ENCODE measurements around the gene ALCAM.
"Not testable (repeated sequence)": the region's sequence is repeated elsewhere in the genome, so short reads cannot be mapped to it uniquely, and the experiment has no call there.

Gene ALCAM

DNA sequence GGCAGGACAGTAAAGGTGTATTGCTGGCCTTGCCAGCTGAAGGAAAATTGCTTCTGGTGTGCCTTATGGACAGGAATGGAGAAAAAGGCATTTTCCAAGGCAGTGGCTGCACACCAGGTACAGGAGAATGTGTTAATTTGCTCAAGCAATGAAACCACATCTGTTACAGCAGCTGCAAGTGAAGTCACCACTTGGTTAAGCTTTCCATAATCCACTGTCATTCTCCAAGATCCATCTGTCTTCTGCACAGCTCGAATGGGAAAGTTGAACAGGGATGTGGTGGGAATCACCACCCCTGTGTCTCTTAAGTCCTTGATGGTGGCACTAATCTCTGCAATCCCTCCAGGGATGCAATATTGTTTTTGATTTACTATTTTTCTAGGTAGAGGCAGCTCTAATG lies 236.8 kb downstream of the ALCAM start:
- not testable (repeated sequence) for DNase-seq

DNA sequence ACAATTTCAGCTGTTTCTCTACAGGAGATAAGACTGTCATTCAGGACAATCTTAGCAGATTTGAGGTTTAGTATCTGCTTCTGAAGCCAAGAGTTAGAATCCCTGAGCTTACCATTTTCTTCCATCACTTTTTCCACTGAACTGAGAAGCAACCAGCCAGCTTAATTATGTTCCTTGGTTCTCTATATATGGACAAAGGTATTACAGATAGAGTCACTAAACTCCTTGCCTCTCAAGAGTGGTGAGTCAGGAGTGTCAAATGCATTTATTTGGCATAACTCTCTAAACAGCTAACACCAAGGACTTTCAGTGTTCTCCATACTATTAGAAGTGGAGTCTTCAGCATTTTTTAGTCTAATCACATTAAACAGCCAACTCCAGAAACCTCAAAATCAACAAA lies 239.3 kb downstream of the ALCAM start:
- DNase-seq: no peak

DNA sequence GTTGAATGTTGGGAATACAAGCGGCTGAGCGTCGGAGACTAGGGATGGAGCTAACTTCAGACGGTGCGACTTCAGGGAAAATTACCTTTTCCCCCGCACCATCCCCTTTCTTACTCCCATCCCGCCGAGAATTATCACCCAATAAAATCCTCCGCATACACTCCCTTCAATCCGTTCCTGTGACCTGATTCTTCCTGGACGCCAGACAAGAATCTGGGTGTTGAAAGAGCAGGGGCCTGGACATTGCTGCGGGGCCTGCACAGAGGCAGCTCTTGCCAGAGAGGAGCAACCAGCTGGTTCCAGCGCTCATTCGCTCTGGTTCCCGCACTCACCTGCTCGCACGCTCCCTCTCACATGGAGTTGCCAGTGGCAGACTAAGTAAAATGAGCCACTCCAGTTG lies 241.9 kb downstream of the ALCAM start:
- no peak for DNase-seq

DNA sequence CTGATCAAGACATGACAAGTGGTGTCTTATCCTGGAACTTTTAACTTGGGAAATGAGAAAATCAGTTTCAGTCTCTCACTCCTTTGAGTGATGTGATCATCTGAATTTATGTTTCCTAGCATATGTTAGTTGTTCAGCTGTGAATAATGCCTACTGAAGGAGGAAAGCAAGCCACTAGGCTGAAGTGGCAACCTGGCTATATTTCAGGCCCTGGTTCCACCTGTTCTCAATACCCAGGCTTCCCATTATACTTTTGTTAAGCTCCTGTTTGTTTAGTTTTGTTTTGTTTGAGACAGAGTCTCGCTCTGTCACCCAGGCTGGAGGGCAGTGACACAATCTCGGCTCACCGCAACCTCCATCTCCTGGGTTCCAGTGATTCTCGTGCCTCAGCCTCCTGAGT lies 243.8 kb downstream of the ALCAM start:
- no peak for DNase-seq

DNA sequence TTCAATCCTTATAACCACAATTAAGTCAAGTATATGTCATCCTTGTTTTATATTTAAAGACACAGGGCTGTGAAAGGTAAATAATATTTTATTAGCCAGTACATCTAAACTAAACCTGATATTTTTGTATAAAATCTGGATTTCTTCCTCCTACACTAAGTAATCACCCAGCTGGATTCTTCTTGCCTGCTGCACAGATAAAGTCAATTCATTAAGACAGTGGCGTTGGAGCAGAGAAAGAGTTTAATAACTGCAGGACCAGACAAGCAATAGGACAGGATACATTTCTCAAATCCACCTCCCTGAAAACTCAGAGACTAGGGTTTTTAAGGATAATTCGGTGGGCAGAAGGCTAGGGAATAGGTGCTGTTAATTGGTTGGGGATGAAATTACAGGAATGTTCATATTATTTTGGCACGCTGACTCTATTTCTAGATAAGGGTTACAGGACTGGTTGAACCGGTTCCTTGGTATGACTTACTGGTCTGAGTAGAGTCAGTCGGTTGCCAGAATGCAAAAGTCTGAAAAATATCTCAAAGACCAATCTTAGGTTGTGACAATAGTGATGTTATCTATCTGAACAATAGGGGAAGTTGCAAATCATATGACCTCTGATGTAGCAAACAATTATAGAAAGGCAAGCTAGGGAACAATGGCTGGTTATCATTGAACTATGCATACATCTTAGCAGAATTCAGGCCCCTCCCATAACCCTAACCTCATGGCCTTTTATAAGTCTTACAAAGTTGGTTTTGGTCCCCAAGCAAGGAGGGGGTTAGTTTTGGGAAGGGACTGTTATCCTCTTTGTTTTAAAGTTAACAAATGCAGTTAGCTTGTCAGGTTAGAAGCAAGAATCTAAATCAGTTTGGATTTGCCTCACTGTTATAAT lies 244.8 kb downstream of the ALCAM start:
- DNase-seq: no peak

DNA sequence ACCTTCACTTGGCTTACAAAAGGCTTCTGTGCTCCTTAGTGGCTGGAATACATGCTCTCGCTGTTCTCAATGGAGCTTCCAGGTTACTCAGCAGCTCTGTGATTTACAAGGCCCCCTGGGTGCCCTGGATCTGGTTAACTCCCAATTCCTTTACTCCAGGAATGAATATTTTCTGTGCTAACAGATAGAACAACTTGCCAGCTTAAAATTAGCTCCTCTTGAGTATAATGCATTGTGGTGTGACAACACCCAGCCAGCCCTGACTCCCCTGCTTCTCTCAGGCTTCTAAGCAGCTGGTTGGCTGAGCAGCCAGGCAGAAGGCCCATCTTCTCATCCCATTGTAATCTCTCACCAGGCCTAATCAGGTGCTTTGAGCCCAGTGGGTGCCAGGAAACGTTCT lies 246.4 kb downstream of the ALCAM start:
- DNase-seq: no peak

DNA sequence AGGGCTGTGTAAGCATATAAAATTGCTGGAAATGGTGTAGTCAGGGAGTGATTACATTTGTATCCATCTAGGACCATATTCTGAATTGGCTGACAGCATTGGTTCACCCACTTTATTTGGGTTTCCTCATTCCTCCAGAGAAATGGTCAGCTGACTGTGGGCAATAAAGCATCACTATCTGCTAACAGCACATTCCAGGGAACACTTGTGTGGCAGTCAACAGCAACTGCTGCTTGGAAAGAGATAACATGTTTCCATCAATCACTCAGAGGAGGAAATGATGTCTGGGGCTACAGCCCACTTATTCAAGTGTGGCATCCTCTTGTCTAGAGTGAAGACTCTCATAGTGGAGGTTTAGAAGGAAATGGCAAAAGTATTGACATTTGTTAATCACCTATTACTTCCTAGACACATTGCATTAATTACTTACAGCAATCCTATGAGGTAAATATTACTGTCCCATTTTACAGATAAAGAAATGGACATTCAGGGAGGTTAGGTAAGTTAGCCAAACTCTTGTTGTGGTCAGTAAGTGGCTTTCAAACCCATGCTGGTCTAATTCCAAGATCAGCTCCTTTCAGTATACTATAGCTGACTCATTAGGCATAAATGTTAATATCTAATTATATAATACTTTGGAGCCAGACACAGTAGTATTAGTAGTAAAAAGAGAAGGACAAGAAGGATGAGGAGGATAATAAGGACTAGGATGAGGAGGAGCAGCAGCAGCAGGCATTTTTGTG lies 247.8 kb downstream of the ALCAM start:
- DNase-seq: no peak

DNA sequence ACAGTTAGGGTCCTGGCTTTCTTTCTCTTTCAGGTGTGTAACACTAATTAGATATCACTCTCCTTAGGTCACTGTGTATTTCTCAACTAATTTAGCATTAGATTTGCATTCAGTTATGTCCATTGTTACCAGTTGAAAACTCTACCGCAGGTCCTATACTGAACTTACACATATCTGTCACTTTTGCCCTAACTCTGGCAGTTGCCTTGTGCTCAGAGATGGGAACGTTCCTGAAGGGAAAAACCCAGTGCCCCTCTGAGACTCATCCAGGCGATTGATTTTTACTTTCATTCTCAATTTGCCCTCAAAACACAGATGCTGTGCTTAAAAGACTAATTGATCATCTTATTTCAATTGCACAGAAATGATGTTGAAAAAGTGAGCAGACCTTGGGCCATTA lies 249.1 kb downstream of the ALCAM start:
- DNase-seq: no peak

DNA sequence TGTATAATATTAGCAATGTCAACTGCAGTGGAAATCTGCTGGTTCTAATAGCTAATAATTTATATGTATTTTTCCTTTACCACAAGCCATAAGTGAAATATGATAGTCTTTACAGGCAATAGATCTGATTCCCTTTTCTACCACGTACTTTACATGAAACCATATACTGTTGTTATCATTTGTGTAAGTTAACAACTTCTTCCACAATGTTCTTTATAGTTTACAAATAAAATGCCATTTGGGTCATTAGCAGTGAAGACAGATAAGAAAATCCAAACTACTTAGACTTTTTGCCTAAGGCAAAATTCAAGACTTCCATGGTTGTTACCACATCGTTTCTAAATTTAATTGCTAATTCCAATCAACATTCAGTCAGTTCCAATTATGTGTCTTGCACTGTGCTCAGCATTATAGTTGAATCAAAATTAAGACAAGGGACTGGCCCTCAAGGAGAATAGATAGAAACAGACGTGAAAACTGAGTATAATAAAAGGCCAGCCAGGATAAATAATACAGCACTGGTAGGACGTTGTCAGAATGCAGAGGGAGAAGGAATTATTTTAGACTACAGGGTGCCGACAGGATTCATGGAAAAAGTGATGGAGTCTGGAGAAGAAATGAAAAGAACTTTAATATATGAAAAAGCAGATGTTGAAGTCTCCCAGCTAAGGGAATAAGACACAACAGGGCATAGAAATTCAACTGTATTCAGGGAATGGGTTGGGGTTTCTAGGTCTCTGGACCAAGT lies 249.8 kb downstream of the ALCAM start:
- DNase-seq: no peak

DNA sequence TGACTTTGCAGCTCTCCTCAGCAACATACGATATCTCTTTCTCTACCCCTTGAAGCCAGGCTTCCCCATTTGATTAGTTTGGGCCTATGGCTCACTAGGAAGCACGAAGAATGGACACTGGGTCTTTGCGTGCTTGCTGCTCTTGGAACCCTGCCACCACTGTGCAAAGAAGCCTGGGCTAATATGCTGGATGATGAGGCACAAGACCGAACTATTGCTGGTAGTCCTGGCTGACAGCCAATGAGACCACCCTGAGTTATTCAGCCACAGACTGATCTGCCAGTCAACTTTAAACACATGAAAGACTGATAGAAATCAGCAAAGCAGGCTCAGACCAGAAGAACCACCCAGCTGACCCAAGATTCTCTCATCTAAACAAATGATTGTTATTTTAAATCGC lies 251.8 kb downstream of the ALCAM start:
- DNase-seq: no peak

DNA sequence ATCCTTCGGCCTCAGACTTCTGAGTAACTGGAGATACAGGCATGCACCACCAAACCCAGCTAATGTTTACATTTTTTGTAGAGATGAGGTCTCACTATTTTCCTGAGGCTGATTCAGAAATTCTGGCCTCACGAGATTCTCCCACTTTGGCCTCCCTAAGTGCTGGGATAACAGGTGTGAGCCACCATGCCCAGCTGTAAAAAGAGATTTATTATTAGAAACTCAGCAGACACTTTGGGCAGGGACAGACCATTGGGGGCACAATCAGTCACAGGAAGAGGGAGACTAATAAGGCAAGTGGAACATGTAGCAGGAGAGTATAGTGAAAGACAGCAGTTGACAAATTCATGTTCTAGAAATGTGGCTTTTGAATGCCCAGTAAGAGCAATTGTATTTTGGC lies 252.9 kb downstream of the ALCAM start:
- DNase-seq: no peak

DNA sequence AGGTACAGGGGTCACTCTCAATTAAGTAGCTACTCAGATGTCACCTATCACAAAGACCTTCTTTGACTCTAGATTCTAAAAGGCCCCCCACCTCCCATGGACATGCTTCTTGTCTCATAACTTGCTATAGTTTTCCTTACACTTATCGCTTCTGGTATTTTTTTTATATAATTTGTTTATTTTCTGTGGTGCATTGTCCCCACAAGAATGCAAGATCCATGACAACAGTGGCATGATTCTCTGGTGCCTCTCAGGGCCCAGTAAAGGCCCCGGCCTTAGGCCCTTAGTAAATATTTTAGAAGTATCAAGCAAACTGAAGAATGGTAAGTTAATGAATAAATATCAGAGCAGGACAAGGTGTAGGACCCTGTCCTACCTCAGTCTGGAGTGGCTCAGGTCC lies 253.5 kb downstream of the ALCAM start:
- DNase-seq: no peak

DNA sequence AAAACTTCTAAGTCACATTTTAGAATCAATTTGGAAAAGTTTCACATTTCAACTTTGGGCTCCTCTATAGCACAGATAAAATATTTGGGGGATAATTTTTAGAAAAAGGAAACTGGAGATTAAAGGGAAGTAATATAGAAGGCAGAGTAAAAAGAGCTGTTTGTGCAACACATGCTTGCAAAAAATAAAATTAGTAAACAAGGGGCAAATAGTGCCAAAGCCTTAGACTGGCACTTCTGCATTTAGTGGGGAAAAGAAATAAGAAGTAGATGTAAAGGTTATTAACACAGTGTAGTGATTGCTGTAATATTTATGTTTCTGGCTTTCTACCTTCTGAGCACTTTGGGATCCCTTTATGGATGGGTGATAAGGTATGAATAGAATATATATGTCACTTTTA lies 255.5 kb downstream of the ALCAM start:
- peak; percentile 30 for DNase-seq

Data from inflammatory macrophage treated with lipopolysaccharide for 4 hours (primary cell).